ENCODE results near the gene NXF1. TPM values are rescaled to one million over a fixed set of nuclear protein-coding genes. Genes with fewer than 3 reads are reported as not detected.

NXF1 gene
- total RNA-seq, 1 donor from 2014 or later: 15.3 TPM

GRCh38 chr11:62794201-62794775, 11.0 kb downstream of the NXF1 start:
- TF ChIP-seq, protein P1, sequence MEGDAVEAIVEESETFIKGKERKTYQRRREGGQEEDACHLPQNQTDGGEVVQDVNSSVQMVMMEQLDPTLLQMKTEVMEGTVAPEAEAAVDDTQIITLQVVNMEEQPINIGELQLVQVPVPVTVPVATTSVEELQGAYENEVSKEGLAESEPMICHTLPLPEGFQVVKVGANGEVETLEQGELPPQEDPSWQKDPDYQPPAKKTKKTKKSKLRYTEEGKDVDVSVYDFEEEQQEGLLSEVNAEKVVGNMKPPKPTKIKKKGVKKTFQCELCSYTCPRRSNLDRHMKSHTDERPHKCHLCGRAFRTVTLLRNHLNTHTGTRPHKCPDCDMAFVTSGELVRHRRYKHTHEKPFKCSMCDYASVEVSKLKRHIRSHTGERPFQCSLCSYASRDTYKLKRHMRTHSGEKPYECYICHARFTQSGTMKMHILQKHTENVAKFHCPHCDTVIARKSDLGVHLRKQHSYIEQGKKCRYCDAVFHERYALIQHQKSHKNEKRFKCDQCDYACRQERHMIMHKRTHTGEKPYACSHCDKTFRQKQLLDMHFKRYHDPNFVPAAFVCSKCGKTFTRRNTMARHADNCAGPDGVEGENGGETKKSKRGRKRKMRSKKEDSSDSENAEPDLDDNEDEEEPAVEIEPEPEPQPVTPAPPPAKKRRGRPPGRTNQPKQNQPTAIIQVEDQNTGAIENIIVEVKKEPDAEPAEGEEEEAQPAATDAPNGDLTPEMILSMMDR (IDR thresholded peaks at IDR 0.05; ENCODE audit: insufficient read depth, low read length, severe bottlenecking): no peak
- Histone ChIP-seq H3K36me3 (ENCODE audit: control insufficient read depth, insufficient read depth, low read length) (peaks cover 33% of the 10 kb centered on the region), H3K4me3 (ENCODE audit: low read depth, low read length) (no peak overlapping the region), H3K27me3 (ENCODE audit: control insufficient read depth, insufficient read depth, low read length) (no peaks in the 10 kb centered on the region)
- FAIRE-seq (no peak), DNase-seq (ENCODE audit: low read depth) (no peak)

- Histone ChIP-seq H3K36me3 (ENCODE audit: control insufficient read depth, insufficient read depth, low read length) (peaks cover 21% of the 10 kb centered on the region), H3K27me3 (ENCODE audit: control insufficient read depth, insufficient read depth, low read length) (no peaks in the 10 kb centered on the region), H3K4me3 (ENCODE audit: low read depth, low read length) (no peak overlapping the region)
- no peak for FAIRE-seq
- DNase-seq (ENCODE audit: low read depth): no peak
- TF ChIP-seq, protein P1 (IDR thresholded peaks at IDR 0.05; ENCODE audit: insufficient read depth, low read length, severe bottlenecking): no peak
Observed at GRCh38 chr11:62792202-62792575, 13.1 kb downstream of the NXF1 start.

- no peak for FAIRE-seq
- DNase-seq (ENCODE audit: low read depth): peak; percentile 65
- TF ChIP-seq, protein P1 (IDR thresholded peaks at IDR 0.05; ENCODE audit: insufficient read depth, low read length, severe bottlenecking): peak; percentile 21
- Histone ChIP-seq H3K4me3 (ENCODE audit: low read depth, low read length) (peak within 1 kb of the TSS; percentile 89), H3K36me3 (ENCODE audit: control insufficient read depth, insufficient read depth, low read length) (peaks cover 21% of the 10 kb centered on the region), H3K27me3 (ENCODE audit: control insufficient read depth, insufficient read depth, low read length) (no peaks in the 10 kb centered on the region)
Observed at GRCh38 chr11:62791501-62792201, 13.6 kb downstream of the NXF1 start, which contains the start of gene TMEM223. TMEM223 (minus strand) TSS chr11:62792006; CDS start chr11:62791994, 12 bp downstream.

DNA sequence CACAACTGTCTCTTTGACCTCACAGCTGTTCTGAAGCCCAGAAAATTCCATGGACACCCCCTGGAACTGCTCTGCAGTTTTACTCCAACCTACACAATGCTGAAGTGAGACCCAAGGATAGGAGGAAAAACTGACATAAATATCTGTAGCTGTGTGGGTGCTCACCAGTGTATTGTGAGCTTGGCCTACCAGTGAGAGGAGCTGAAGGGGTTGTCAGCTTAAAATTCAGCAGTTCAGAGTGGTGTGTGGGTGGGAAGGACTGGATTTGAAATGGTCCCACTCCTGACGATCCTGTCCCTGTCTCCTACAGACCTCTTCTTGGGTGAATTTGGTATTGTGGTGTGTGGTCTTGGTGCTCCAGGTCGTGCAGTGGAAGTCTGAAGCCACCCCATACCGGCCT, 15.7 kb downstream of the NXF1 start:
- FAIRE-seq (no peak), DNase-seq (ENCODE audit: low read depth) (no peak)
- no peaks in the 10 kb centered on the region for H3K27me3 ChIP-seq (ENCODE audit: control insufficient read depth, insufficient read depth, low read length)
- TF ChIP-seq, protein P1 (IDR thresholded peaks at IDR 0.05; ENCODE audit: insufficient read depth, low read length, severe bottlenecking): no peak
- H3K36me3 ChIP-seq (ENCODE audit: control insufficient read depth, insufficient read depth, low read length): peaks cover 8% of the 10 kb centered on the region
- H3K4me3 ChIP-seq (ENCODE audit: low read depth, low read length): no peak overlapping the region

DNA sequence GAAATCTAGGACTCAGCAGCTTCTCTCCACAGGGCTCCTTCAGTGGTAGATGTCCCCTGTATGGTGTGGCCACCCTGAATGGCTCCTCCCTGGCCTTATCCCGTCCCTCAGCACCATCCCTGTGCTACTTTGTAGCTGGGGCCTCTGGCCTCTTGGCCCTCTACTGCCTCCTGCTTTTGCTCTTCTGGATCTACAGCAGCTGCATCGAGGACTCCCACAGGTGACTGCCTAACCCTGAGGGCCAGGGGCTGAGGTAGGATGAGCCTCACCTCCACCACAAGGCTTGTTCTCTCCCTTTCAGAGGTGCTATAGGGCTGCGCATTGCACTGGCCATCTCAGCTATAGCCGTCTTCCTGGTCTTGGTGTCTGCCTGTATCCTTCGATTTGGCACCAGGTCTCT, 16.2 kb downstream of the NXF1 start:
- Histone ChIP-seq H3K27me3 (ENCODE audit: control insufficient read depth, insufficient read depth, low read length) (no peaks in the 10 kb centered on the region), H3K36me3 (ENCODE audit: control insufficient read depth, insufficient read depth, low read length) (peaks cover 4% of the 10 kb centered on the region), H3K4me3 (ENCODE audit: low read depth, low read length) (no peak overlapping the region)
- TF ChIP-seq, protein P1 (IDR thresholded peaks at IDR 0.05; ENCODE audit: insufficient read depth, low read length, severe bottlenecking): peak; percentile 5
- no peak for FAIRE-seq
- no peak for DNase-seq (ENCODE audit: low read depth)
